HCT116 (cell line): ENCODE results near the gene C2orf80. TPM values are rescaled to one million over a fixed set of nuclear protein-coding genes. Genes with fewer than 3 reads are reported as not detected.

Experiments
- ATAC-seq: fragments of 200-7000 bp; cut with Tn5 transposase; 2 replicates; pipeline ENCODE4 v1.9.1; 2020; ENCODE audit warnings: mild to moderate bottlenecking, moderate library complexity
- BruUV-seq: library from RNA; stranded (reverse); fragments of 400-500 nt; replicated peaks from 2 replicates; lab custom pipeline; 2021; lab: Mats Ljungman, UMichigan
- CTCF ChIA-PET: fragments of 300-600 bp; sonication (Branson Sonifier 250); formaldehyde crosslinking; loops from one replicate; lab custom pipeline; 2021; ENCODE audit warnings: antibody characterized with exemption; lab: Charles Lee
- POLR2A ChIA-PET: fragments of 300-600, 350-600 bp; sonication (Branson Sonifier 250); formaldehyde crosslinking; loops from one replicate; lab custom pipeline; 2021; ENCODE audit warnings: antibody characterized with exemption; lab: Charles Lee
- RAD21 ChIA-PET, 2 experiments: fragments of 300-600 bp; sonication (Branson Sonifier 250); formaldehyde crosslinking; loops; one replicate each; lab custom pipeline; 2023; ENCODE audit warnings: low total read pairs in 2 of 2; ENCODE audit not compliant: uncharacterized antibody in 2 of 2, unreplicated experiment in 2 of 2, low non-redundant PET in 1 of 2; lab: Charles Lee
- DNase-seq: peaks from one replicate; pipeline ENCODE4 v3.0.0-alpha.2; 2010; ENCODE audit warnings: low read depth, low spot score
- H2AFZ ChIP-seq: fragments of 200-600 bp; shearing (Covaris generic), sonication (generic); 2 replicates; pipeline ENCODE4 v1.6.1; 2017; ENCODE audit warnings: low read depth, mixed run types, mixed read lengths, antibody characterized with exemption, low read length; ENCODE audit not compliant: poor library complexity, severe bottlenecking
- H3K27ac ChIP-seq: 2 replicates; pipeline ENCODE4 v1.5.1; 2012; ENCODE audit warnings: low read depth, low read length
- H3K27me3 ChIP-seq: fragments of 200-600 bp; sonication (generic); 2 replicates; pipeline ENCODE4 v1.6.1; 2016; ENCODE audit warnings: mixed run types, low read length, mixed read lengths; ENCODE audit not compliant: insufficient read depth
- H3K36me3 ChIP-seq, 2 experiments: fragments of 200-500 bp in 1 of 2; fragments of 200-600 bp in 1 of 2; sonication (Bioruptor generic) in 1 of 2; sonication (generic) in 1 of 2; 2 replicates each; pipeline versions ENCODE4 v1.5.1 to v1.6.1; 2014 to 2016; ENCODE audit warnings: low read length in 2 of 2, inconsistent platforms in 1 of 2, mixed read lengths in 1 of 2, mixed run types in 1 of 2; ENCODE audit not compliant: insufficient read depth in 2 of 2, control insufficient read depth in 1 of 2
- H3K4me1 ChIP-seq, 2 experiments: fragments of 200-600 bp in 1 of 2; sonication (generic) in 1 of 2; 2 replicates each; pipeline versions ENCODE4 v1.5.1 to v1.6.1; 2012 to 2017; ENCODE audit warnings: low read length in 2 of 2, inconsistent platforms in 1 of 2, mild to moderate bottlenecking in 1 of 2, mixed read lengths in 1 of 2, mixed run types in 1 of 2, moderate library complexity in 1 of 2; ENCODE audit not compliant: insufficient read depth in 2 of 2, control insufficient read depth in 1 of 2
- H3K4me2 ChIP-seq: fragments of 200-600 bp; sonication (generic); 2 replicates; pipeline ENCODE4 v1.6.1; 2017; ENCODE audit warnings: mixed run types, low read length, mixed read lengths
- H3K4me3 ChIP-seq, 2 experiments: fragments of 200-600 bp in 1 of 2; sonication (generic) in 1 of 2; replicated peaks in 1 of 2; 2 replicates each; pipeline ENCODE4 v1.5.1; 2011 to 2016; ENCODE audit warnings: low read length in 2 of 2, control low read depth in 1 of 2, low read depth in 1 of 2, mild to moderate bottlenecking in 1 of 2, mixed read lengths in 1 of 2, mixed run types in 1 of 2
- H3K79me2 ChIP-seq: fragments of 200-600 bp; sonication (generic); 2 replicates; pipeline ENCODE4 v1.6.1; 2017; ENCODE audit warnings: mild to moderate bottlenecking, mixed run types, low read length, moderate library complexity, mixed read lengths; ENCODE audit not compliant: insufficient read depth
- H3K9ac ChIP-seq: fragments of 200-600 bp; sonication (generic); 2 replicates; pipeline ENCODE4 v1.6.1; 2016; ENCODE audit warnings: low read length, mixed read lengths
- H3K9me2 ChIP-seq: fragments of 200-600 bp; sonication (generic), shearing (Covaris generic); 2 replicates; pipeline ENCODE4 v1.6.1; 2017; ENCODE audit warnings: mixed run types, mild to moderate bottlenecking, moderate library complexity; ENCODE audit not compliant: insufficient read depth
- H3K9me3 ChIP-seq, 2 experiments: fragments of 200-500 bp in 1 of 2; fragments of 200-600 bp in 1 of 2; sonication (Bioruptor generic) in 1 of 2; sonication (generic) in 1 of 2; 2 replicates each; pipeline ENCODE4 v1.6.1; 2014 to 2017; ENCODE audit warnings: low read length in 2 of 2, mixed read lengths in 2 of 2, inconsistent platforms in 1 of 2, low read depth in 1 of 2, mild to moderate bottlenecking in 1 of 2, mixed run types in 1 of 2, moderate library complexity in 1 of 2; ENCODE audit not compliant: control insufficient read depth in 1 of 2, insufficient read depth in 1 of 2
- H4K20me1 ChIP-seq: fragments of 200-600 bp; sonication (generic), shearing (Covaris generic); 2 replicates; pipeline ENCODE4 v1.6.1; 2017; ENCODE audit warnings: mixed run types, mild to moderate bottlenecking, moderate library complexity; ENCODE audit not compliant: insufficient read depth
- CTCF ChIP-seq, 3 experiments: fragments of 200-600 bp in 1 of 3; sonication (generic) in 1 of 3; IDR thresholded peaks in 2 of 3; conservative IDR thresholded peaks in 1 of 3; 2 replicates each; pipeline ENCODE4 v1.5.1; 2012 to 2017; ENCODE audit warnings: low read depth in 2 of 3, low read length in 2 of 3, antibody characterized with exemption in 1 of 3, borderline replicate concordance in 1 of 3, control low read depth in 1 of 3, mild to moderate bottlenecking in 1 of 3, mixed read lengths in 1 of 3, mixed run types in 1 of 3, moderate library complexity in 1 of 3; ENCODE audit not compliant: insufficient read depth in 1 of 3
- POLR2A ChIP-seq: IDR thresholded peaks from 2 replicates; pipeline ENCODE4 v1.7.0; 2011; ENCODE audit warnings: borderline replicate concordance; ENCODE audit not compliant: insufficient read depth, insufficient read length; ENCODE audit errors: extremely low read depth
- RAD21 ChIP-seq: IDR thresholded peaks from 2 replicates; pipeline ENCODE4 v1.6.1; 2012; ENCODE audit warnings: low read depth, mild to moderate bottlenecking
- SIN3A ChIP-seq: IDR thresholded peaks from 2 replicates; pipeline ENCODE4 v1.6.1; 2012; ENCODE audit warnings: low read depth
- YY1 ChIP-seq: IDR thresholded peaks from 2 replicates; pipeline ENCODE4 v1.6.1; 2011; ENCODE audit warnings: low read length, low read depth, moderate library complexity, mild to moderate bottlenecking; ENCODE audit not compliant: insufficient replicate concordance; ENCODE audit errors: extremely low read depth
- ZFX ChIP-seq: fragments of 450-650 bp; IDR thresholded peaks from 2 replicates; pipeline ENCODE4 v1.6.1; 2017
- intact Hi-C: fragments of 100-400 bp; cut with micrococcal nuclease; formaldehyde crosslinking; loops from 2 replicates; pipeline ENCODE4 v1.10.0; 2022
- total RNA-seq: library from RNA; stranded (reverse); gene quantifications from one replicate; pipeline ENCODE4 v1.2.1, GENCODE V29; 2021; ENCODE audit not compliant: unreplicated experiment

C2orf80 gene
- total RNA-seq, 1 experiment from 2014 or later = not detected

- Histone ChIP-seq H3K9me2 (no peaks in the 10 kb centered on the region), H3K4me2 (no peak overlapping the region), H3K36me3 (no peaks in the 10 kb centered on the region), H3K4me1 (no peaks in the 10 kb centered on the region), H3K27me3 (no peaks in the 10 kb centered on the region), H4K20me1 (no peaks in the 10 kb centered on the region), H3K4me3 (no peak overlapping the region), H3K79me2 (no peaks in the 10 kb centered on the region), H3K27ac (no peak overlapping the region), H3K9me3 (no peaks in the 10 kb centered on the region), H2AFZ (no peak overlapping the region), H3K9ac (no peak overlapping the region)
- CTCF ChIA-PET = interaction anchor here (1.4 kb wide), 1 partner anchor 25 kb away, joined by 3 read pairs; no protein-coding TSS in a partner anchor
- intact Hi-C loops = no loop called here
- no TSS peak for BruUV-seq
- TF ChIP-seq ZFX (no peak), SIN3A (no peak), POLR2A (no peak)
- POLR2A ChIA-PET = no interaction called here
- DNase-seq (no peak), ATAC-seq (no peak)
- RAD21 ChIA-PET = no interaction called here
Measured at GRCh38 chr2:208150094-208150493, 39.7 kb downstream of the C2orf80 start.

- H3K4me2 ChIP-seq = no peak overlapping the region
- no peak overlapping the region for H3K9ac ChIP-seq
- no peaks in the 10 kb centered on the region for H3K27me3 ChIP-seq
- DNase-seq (no peak), ATAC-seq (0 out of 2 replicates have a peak, but pooled peaks have one; percentile 27)
- H3K79me2 ChIP-seq = no peaks in the 10 kb centered on the region
- TF ChIP-seq YY1 = no peak
- TF ChIP-seq RAD21 = peak; percentile 16; the same call in 1 of the 2 replicates
- peak in 2 of 3 experiments; percentile 42 to 52; a peak in 4 of 6 replicates for TF ChIP-seq CTCF (IDR thresholded peaks at IDR 0.05 in 2 of 3, conservative IDR thresholded peaks at IDR 0.05 in 1 of 3; ENCODE audit: borderline replicate concordance in 1 of 3, insufficient read depth in 1 of 3, low read depth in 2 of 3, low read length in 2 of 3)
- no peaks in the 10 kb centered on the region for H4K20me1 ChIP-seq
- H2AFZ ChIP-seq = no peak overlapping the region
- H3K9me2 ChIP-seq = no peaks in the 10 kb centered on the region
- no peaks in the 10 kb centered on the region for H3K9me3 ChIP-seq
- POLR2A ChIA-PET = no interaction called here
- no peak overlapping the region for H3K27ac ChIP-seq
- H3K4me1 ChIP-seq = no peaks in the 10 kb centered on the region
- H3K36me3 ChIP-seq = no peaks in the 10 kb centered on the region
- H3K4me3 ChIP-seq = no peak overlapping the region
- RAD21 ChIA-PET = no interaction called here
- no TSS peak for BruUV-seq
- intact Hi-C loops = no loop called here
- CTCF ChIA-PET = interaction anchor here (1.4 kb wide), 1 partner anchor 27 kb away, joined by 3 read pairs; no protein-coding TSS in a partner anchor
Measured at GRCh38 chr2:208148803-208149202, 41.0 kb downstream of the C2orf80 start.
